DOHH2 (cell line): ENCODE results near the gene TAF11L7.
"Not testable (repeated sequence)": the region's sequence is repeated elsewhere in the genome, so short reads cannot be mapped to it uniquely, and the experiment has no call there.

ENCODE experiments used
- EZH2phosphoT487 ChIP-seq: fragments of 200-600 bp; sonication (generic); IDR thresholded peaks from 2 replicates; pipeline ENCODE4 v1.6.1; 2017; ENCODE audit warnings: borderline replicate concordance, mild to moderate bottlenecking, antibody characterized with exemption, low read length, moderate library complexity, mixed read lengths
- TF ChIP-seq, protein P1 (sequence below): fragments of 200-600 bp; sonication (generic); IDR thresholded peaks from one replicate; pipeline ENCODE4 v1.5.1; 2014; ENCODE audit warnings: antibody characterized with exemption, mild to moderate bottlenecking, low read depth, low read length; ENCODE audit not compliant: poor library complexity, severe bottlenecking

- TF ChIP-seq, protein P1, sequence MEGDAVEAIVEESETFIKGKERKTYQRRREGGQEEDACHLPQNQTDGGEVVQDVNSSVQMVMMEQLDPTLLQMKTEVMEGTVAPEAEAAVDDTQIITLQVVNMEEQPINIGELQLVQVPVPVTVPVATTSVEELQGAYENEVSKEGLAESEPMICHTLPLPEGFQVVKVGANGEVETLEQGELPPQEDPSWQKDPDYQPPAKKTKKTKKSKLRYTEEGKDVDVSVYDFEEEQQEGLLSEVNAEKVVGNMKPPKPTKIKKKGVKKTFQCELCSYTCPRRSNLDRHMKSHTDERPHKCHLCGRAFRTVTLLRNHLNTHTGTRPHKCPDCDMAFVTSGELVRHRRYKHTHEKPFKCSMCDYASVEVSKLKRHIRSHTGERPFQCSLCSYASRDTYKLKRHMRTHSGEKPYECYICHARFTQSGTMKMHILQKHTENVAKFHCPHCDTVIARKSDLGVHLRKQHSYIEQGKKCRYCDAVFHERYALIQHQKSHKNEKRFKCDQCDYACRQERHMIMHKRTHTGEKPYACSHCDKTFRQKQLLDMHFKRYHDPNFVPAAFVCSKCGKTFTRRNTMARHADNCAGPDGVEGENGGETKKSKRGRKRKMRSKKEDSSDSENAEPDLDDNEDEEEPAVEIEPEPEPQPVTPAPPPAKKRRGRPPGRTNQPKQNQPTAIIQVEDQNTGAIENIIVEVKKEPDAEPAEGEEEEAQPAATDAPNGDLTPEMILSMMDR: not testable (repeated sequence)
- not testable (repeated sequence) for TF ChIP-seq EZH2phosphoT487
Measured at GRCh38 chr5:17610092-17610491, 24.5 kb upstream of the TAF11L7 start, which contains the start of gene TAF11L12.
